Keratinocyte (primary cell): Measurements from ENCODE around the gene CLDN6. TPM values are rescaled to one million over a fixed set of nuclear protein-coding genes. Genes with fewer than 3 reads are reported as not detected.

Source experiments
- DNase-seq: peaks from one replicate; pipeline ENCODE4 v3.0.0-alpha.2; 2011; ENCODE audit warnings: low read depth, missing footprints, low spot score
- FAIRE-seq: peaks from 2 replicates; lab custom pipeline; 2011; peaks lifted over from hg19 to GRCh38; lab: Jason Lieb, UNC
- H2AFZ ChIP-seq: 2 replicates; pipeline ENCODE4 v1.6.0; 2012; ENCODE audit warnings: low read length, control low read depth, inconsistent platforms; ENCODE audit not compliant: control insufficient read depth
- H3K27ac ChIP-seq: 2 replicates; pipeline ENCODE4 v1.5.1; 2011; ENCODE audit warnings: low read length; ENCODE audit not compliant: control insufficient read depth, insufficient read depth
- H3K27me3 ChIP-seq: 3 replicates; pipeline ENCODE4 v1.6.0; 2011; ENCODE audit warnings: low read length; ENCODE audit not compliant: control insufficient read depth, insufficient read depth; ENCODE audit errors: extremely low read depth
- H3K36me3 ChIP-seq, 2 experiments: 2 replicates in 1 of 2; 3 replicates in 1 of 2; pipeline ENCODE4 v1.5.1; 2011; ENCODE audit warnings: low read length in 2 of 2, mild to moderate bottlenecking in 1 of 2; ENCODE audit not compliant: control insufficient read depth in 2 of 2, insufficient read depth in 2 of 2; ENCODE audit errors: extremely low read depth in 1 of 2
- H3K4me1 ChIP-seq: 3 replicates; pipeline ENCODE4 v1.5.1; 2011; ENCODE audit warnings: low read length; ENCODE audit not compliant: control insufficient read depth, insufficient read depth; ENCODE audit errors: extremely low read depth
- H3K4me2 ChIP-seq: 3 replicates; pipeline ENCODE4 v1.6.0; 2011; ENCODE audit warnings: low read depth, low read length; ENCODE audit not compliant: control insufficient read depth, insufficient read depth; ENCODE audit errors: extremely low read depth
- H3K4me3 ChIP-seq, 3 experiments: fragments of 200-600 bp in 1 of 3; sonication (generic) in 1 of 3; 2 replicates in 2 of 3; 3 replicates in 1 of 3; pipeline ENCODE4 v1.5.1; 2011 to 2016; ENCODE audit warnings: low read length in 3 of 3, mild to moderate bottlenecking in 3 of 3, control low read depth in 2 of 3, inconsistent platforms in 1 of 3, low read depth in 1 of 3, mixed read lengths in 1 of 3, mixed run types in 1 of 3, moderate library complexity in 1 of 3; ENCODE audit not compliant: control insufficient read depth in 2 of 3, insufficient read depth in 2 of 3; ENCODE audit errors: extremely low read depth in 1 of 3
- H3K79me2 ChIP-seq: 2 replicates; pipeline ENCODE4 v1.6.0; 2012; ENCODE audit warnings: low read length; ENCODE audit not compliant: control insufficient read depth, insufficient read depth
- H3K9ac ChIP-seq: 3 replicates; pipeline ENCODE4 v1.6.0; 2011; ENCODE audit warnings: low read length; ENCODE audit not compliant: control insufficient read depth, insufficient read depth; ENCODE audit errors: extremely low read depth
- H3K9me1 ChIP-seq: 3 replicates; pipeline ENCODE4 v1.6.0; 2011; ENCODE audit warnings: low read length; ENCODE audit not compliant: control insufficient read depth, insufficient read depth; ENCODE audit errors: extremely low read depth
- H3K9me3 ChIP-seq: 2 replicates; pipeline ENCODE4 v1.5.1; 2012; ENCODE audit warnings: low read depth, low read length; ENCODE audit not compliant: control insufficient read depth
- H4K20me1 ChIP-seq: 3 replicates; pipeline ENCODE4 v1.6.0; 2011; ENCODE audit warnings: low read length; ENCODE audit not compliant: control insufficient read depth, insufficient read depth; ENCODE audit errors: extremely low read depth
- CTCF ChIP-seq, 3 experiments: IDR thresholded peaks in 1 of 3; conservative IDR thresholded peaks in 1 of 3; optimal IDR thresholded peaks in 1 of 3; 2 replicates in 2 of 3; 3 replicates in 1 of 3; pipeline versions ENCODE3 to v1.5.1; 2011; ENCODE audit warnings: low read length in 3 of 3, mild to moderate bottlenecking in 3 of 3, moderate library complexity in 2 of 3, control low read depth in 1 of 3, inconsistent platforms in 1 of 3; ENCODE audit not compliant: insufficient read depth in 2 of 3; ENCODE audit errors: extremely low read depth in 1 of 3
- EZH2 ChIP-seq: IDR thresholded peaks from one replicate; pipeline ENCODE4 v1.6.1; 2012; ENCODE audit warnings: inconsistent platforms, mild to moderate bottlenecking, low read length, moderate library complexity
- dilution Hi-C: fragments of 300-500 bp; cut with MboI; formaldehyde crosslinking; loops from one replicate; pipeline ENCODE4 v1.7.0; 2020; ENCODE audit warnings: low sequenced_read_pairs; ENCODE audit not compliant: extremely low pct_ligation_motif_present
- polyA plus RNA-seq, 5 experiments: library from polyadenylated mRNA; depleted of rRNA in 3 of 5; stranded (reverse) in 3 of 5; stranded (forward) in 1 of 5; unstranded in 1 of 5; fragments of >200 nt; gene quantifications; 1 replicate in 1 of 5; 2 replicates in 3 of 5; 3 replicates in 1 of 5; pipeline versions ENCODE4 v1.2.1 to v1.2.3, GENCODE V29; 2011 to 2012; ENCODE audit warnings: missing spikeins in 2 of 5, low read depth in 1 of 5, low replicate concordance in 1 of 5

The CLDN6 gene
- polyA plus RNA-seq, 1 donor (not counting 4 experiments of a cell fraction or from before 2014, with no cell fraction given): not detected

GRCh38 chr16:2982402-2982801 is 35.6 kb downstream of the CLDN6 start:
- no peaks in the 10 kb centered on the region for H3K36me3 ChIP-seq
- DNase-seq: no peak
- H3K27me3 ChIP-seq: no peaks in the 10 kb centered on the region
- H3K9me1 ChIP-seq: no peaks in the 10 kb centered on the region
- no peaks in the 10 kb centered on the region for H3K9me3 ChIP-seq
- no peak overlapping the region for H3K4me3 ChIP-seq
- H4K20me1 ChIP-seq: no peaks in the 10 kb centered on the region
- H3K79me2 ChIP-seq: peaks cover 17% of the 10 kb centered on the region
- TF ChIP-seq CTCF (optimal IDR thresholded peaks at IDR 0.05 in 1 of 3, IDR thresholded peaks at IDR 0.05 in 1 of 3, conservative IDR thresholded peaks at IDR 0.05 in 1 of 3; ENCODE audit: extremely low read depth in 1 of 3, insufficient read depth in 2 of 3, low read length in 3 of 3) (no peak), EZH2 (no peak)
- FAIRE-seq: no peak
- dilution Hi-C loops: no loop called here
- no peak overlapping the region for H3K9ac ChIP-seq
- H3K4me1 ChIP-seq: peaks cover 31% of the 10 kb centered on the region
- no peak overlapping the region for H3K4me2 ChIP-seq
- no peak overlapping the region for H2AFZ ChIP-seq
- H3K27ac ChIP-seq: no peak overlapping the region

- H3K9me1 ChIP-seq: no peaks in the 10 kb centered on the region
- H3K79me2 ChIP-seq: peaks cover 17% of the 10 kb centered on the region
- no peak overlapping the region for H2AFZ ChIP-seq
- no peaks in the 10 kb centered on the region for H3K9me3 ChIP-seq
- H3K27ac ChIP-seq: no peak overlapping the region
- H3K9ac ChIP-seq: no peak overlapping the region
- TF ChIP-seq CTCF (optimal IDR thresholded peaks at IDR 0.05 in 1 of 3, IDR thresholded peaks at IDR 0.05 in 1 of 3, conservative IDR thresholded peaks at IDR 0.05 in 1 of 3; ENCODE audit: extremely low read depth in 1 of 3, insufficient read depth in 2 of 3, low read length in 3 of 3) (no peak), EZH2 (no peak)
- H3K27me3 ChIP-seq: no peaks in the 10 kb centered on the region
- dilution Hi-C loops: no loop called here
- H3K36me3 ChIP-seq: no peaks in the 10 kb centered on the region
- no peak for DNase-seq
- H3K4me2 ChIP-seq: no peak overlapping the region
- H3K4me1 ChIP-seq: peaks cover 31% of the 10 kb centered on the region
- no peak overlapping the region for H3K4me3 ChIP-seq
- FAIRE-seq: no peak
- no peaks in the 10 kb centered on the region for H4K20me1 ChIP-seq
Observed at GRCh38 chr16:2981899-2982250, 36.1 kb downstream of the CLDN6 start.
